ENCODE results near the gene RAB11FIP5. TPM values are rescaled to one million over a fixed set of nuclear protein-coding genes. Genes with fewer than 3 reads are reported as not detected.

RAB11FIP5 gene
- total and polyA plus RNA-seq, 2 experiments from 2014 or later, result 4.4 to 16.6 TPM

- Histone ChIP-seq H3K4me2 (peak overlapping the region; percentile 97), H3K27me3 (ENCODE audit: insufficient read depth) (no peaks in the 10 kb centered on the region), H3K79me2 (replicated peaks; ENCODE audit: insufficient read depth) (peaks cover 62% of the 10 kb centered on the region), H3K27ac (ENCODE audit: low read depth) (no peak overlapping the region), H3K4me3 (peak overlapping the region; percentile 81), H3K4me1 (ENCODE audit: insufficient read depth) (peaks cover 20% of the 10 kb centered on the region), H2AFZ (no peak overlapping the region), H3K9me2 (ENCODE audit: insufficient read depth) (no peaks in the 10 kb centered on the region), H4K20me1 (replicated peaks; ENCODE audit: insufficient read depth) (peaks cover 18% of the 10 kb centered on the region; the same call in 1 of the 2 replicates), H3F3A (replicated peaks; ENCODE audit: low read depth) (0 out of 2 replicates have a peak, but pooled peaks cover 4% of the 10 kb centered on the region), H3K36me3 (ENCODE audit: insufficient read depth) (no peaks in the 10 kb centered on the region)
- Mint-ChIP-seq H3K9me3 (no peaks in the 10 kb centered on the region), H3K27me3 (ENCODE audit: insufficient read depth, low read depth, poor library complexity) (peaks cover 23% of the 10 kb centered on the region), H3K27ac (peak overlapping the region; percentile 9; the same call in 1 of the 2 replicates), H3K4me3 (peak overlapping the region; percentile 82), H3K36me3 (ENCODE audit: low read depth) (peaks cover 9% of the 10 kb centered on the region), H3K4me1 (peaks cover 27% of the 10 kb centered on the region)
- DNase-seq (ENCODE audit: low spot score) (no peak), ATAC-seq (no peak)
- TF ChIP-seq STAT1 (IDR thresholded peaks at IDR 0.05; ENCODE audit: unreplicated experiment), result no peak
- TF ChIP-seq CTCF (conservative IDR thresholded peaks at IDR 0.05; ENCODE audit: low read depth in 2 of 2), result no peak
- TF ChIP-seq NANOG (IDR thresholded peaks at IDR 0.05; ENCODE audit: borderline replicate concordance), result no peak
- TF ChIP-seq ZNF462 (CRISPR knock-in tag; IDR thresholded peaks at IDR 0.05), result no peak
- TF ChIP-seq JUNB (IDR thresholded peaks at IDR 0.05; ENCODE audit: unreplicated experiment), result no peak
- TF ChIP-seq REST (IDR thresholded peaks at IDR 0.05; ENCODE audit: unreplicated experiment), result no peak
- no peak for TF ChIP-seq EZH2 (IDR thresholded peaks at IDR 0.05; ENCODE audit: low read depth, unreplicated experiment)
- no peak for TF ChIP-seq ZNF331 (CRISPR knock-in tag; IDR thresholded peaks at IDR 0.05; ENCODE audit: low read depth)
- no peak for TF ChIP-seq ETS1 (IDR thresholded peaks at IDR 0.05)
- no peak for TF ChIP-seq ZNF114 (CRISPR knock-in tag; IDR thresholded peaks at IDR 0.05)
- TF ChIP-seq CREB1 (CRISPR knock-in tag; IDR thresholded peaks at IDR 0.05; ENCODE audit: low read depth), result no peak
- no peak for TF ChIP-seq POLR2AphosphoS5 (IDR thresholded peaks at IDR 0.05; ENCODE audit: low read depth)
- TF ChIP-seq EZH2phosphoT487 (IDR thresholded peaks at IDR 0.05; ENCODE audit: unreplicated experiment), result no peak
These were observed 43.5 kb downstream of the RAB11FIP5 start for GRCh38 chr2:73069041-73069854.
